K562 (cell line): Measurements from ENCODE around the gene TLE7.

ENCODE experiments used
- CBX2 ChIP-seq: fragments of 200-600 bp; sonication (generic); IDR thresholded peaks from one replicate; pipeline ENCODE4 v1.6.1; 2012; ENCODE audit warnings: mild to moderate bottlenecking, low read length, inconsistent platforms; ENCODE audit not compliant: insufficient read depth, poor library complexity, severe bottlenecking
- CEBPG ChIP-seq, 3 experiments: fragments of 200-800 bp in 1 of 3; sonication (Bioruptor generic) in 1 of 3; sonication (generic) in 1 of 3; formaldehyde crosslinking in 1 of 3; IDR thresholded peaks in 2 of 3; conservative IDR thresholded peaks in 1 of 3; 2 replicates each; pipeline versions ENCODE4 v1.6.1 to v1.8.0; 2016 to 2022; ENCODE audit warnings: missing compliant biosample characterization in 2 of 3, missing genetic modification characterization in 2 of 3, mild to moderate bottlenecking in 1 of 3, missing genetic modification reagents in 1 of 3
- E2F5 ChIP-seq: sonication (generic); formaldehyde crosslinking; IDR thresholded peaks from 2 replicates; pipeline ENCODE4 v1.8.0; 2022; ENCODE audit warnings: mild to moderate bottlenecking, missing genetic modification reagents
- ELK3 ChIP-seq: fragments of 450-650 bp; formaldehyde crosslinking; IDR thresholded peaks from 2 replicates; pipeline ENCODE4 v1.4.0; 2020; ENCODE audit warnings: mild to moderate bottlenecking
- HMG20B ChIP-seq: fragments of 250-450 bp; sonication (Bioruptor Pico); IDR thresholded peaks from 2 replicates; pipeline ENCODE4 v1.5.0; 2021; ENCODE audit warnings: mild to moderate bottlenecking
- KHSRP ChIP-seq: fragments of 450-650 bp; IDR thresholded peaks from 2 replicates; pipeline ENCODE4 v1.6.1; 2017
- NFXL1 ChIP-seq: fragments of 450-650 bp; formaldehyde crosslinking; IDR thresholded peaks from 2 replicates; pipeline ENCODE4 v1.4.0; 2021; ENCODE audit warnings: mild to moderate bottlenecking
- RAD21 ChIP-seq, 2 experiments: fragments of 250-450 bp in 1 of 2; fragments of 450-650 bp in 1 of 2; sonication (Bioruptor Pico) in 1 of 2; formaldehyde crosslinking in 1 of 2; IDR thresholded peaks in 1 of 2; conservative IDR thresholded peaks in 1 of 2; 2 replicates each; pipeline versions ENCODE4 v1.4.0 to v1.8.0; 2020 to 2022; ENCODE audit warnings: mild to moderate bottlenecking in 2 of 2, moderate library complexity in 1 of 2
- SMAD1 ChIP-seq: fragments of 150-350 bp; IDR thresholded peaks from 2 replicates; pipeline ENCODE4 v1.6.1; 2014; ENCODE audit warnings: low read length, low read depth; ENCODE audit not compliant: partially characterized antibody
- SP2 ChIP-seq: IDR thresholded peaks from 2 replicates; pipeline ENCODE4 v1.6.1; 2011; ENCODE audit warnings: mild to moderate bottlenecking, low read depth, low read length, moderate library complexity; ENCODE audit not compliant: poor library complexity, severe bottlenecking; ENCODE audit errors: extremely low read depth
- ZFP36 ChIP-seq: fragments of 150-350 bp; IDR thresholded peaks from 2 replicates; pipeline ENCODE4 v1.6.1; 2018; ENCODE audit warnings: low read length, low read depth; ENCODE audit not compliant: partially characterized antibody
- ZNF324 ChIP-seq: fragments of 250-450 bp; sonication (Bioruptor Pico); IDR thresholded peaks from 2 replicates; pipeline ENCODE4 v1.4.0; 2020; ENCODE audit warnings: mild to moderate bottlenecking
- TF ChIP-seq, protein P1 (sequence below), 3 experiments: IDR thresholded peaks in 2 of 3; conservative IDR thresholded peaks in 1 of 3; 2 replicates each; pipeline ENCODE4 v1.5.1; 2011 to 2012; ENCODE audit warnings: low read length in 3 of 3, mild to moderate bottlenecking in 3 of 3, control low read depth in 2 of 3, improper control_type of control experiment in 1 of 3, inconsistent platforms in 1 of 3, low read depth in 1 of 3, mixed read lengths in 1 of 3, moderate library complexity in 1 of 3; ENCODE audit not compliant: insufficient read depth in 2 of 3

GRCh38 chr16:71491054-71491453, 49.2 kb upstream of the TLE7 start:
- TF ChIP-seq RAD21 (CRISPR knock-in tag; conservative IDR thresholded peaks at IDR 0.05 in 1 of 2, IDR thresholded peaks at IDR 0.05 in 1 of 2) (no peak), ELK3 (CRISPR knock-in tag) (no peak), E2F5 (CRISPR knock-in tag) (no peak), ZNF324 (no peak), HMG20B (CRISPR knock-in tag) (no peak), SMAD1 (no peak), ZFP36 (no peak), NFXL1 (CRISPR knock-in tag) (no peak), CEBPG (CRISPR knock-in tag; IDR thresholded peaks at IDR 0.05) (no peak), CEBPG (tag; conservative IDR thresholded peaks at IDR 0.05 in 1 of 2, IDR thresholded peaks at IDR 0.05 in 1 of 2) (no peak), SP2 (no peak), CBX2 (no peak), KHSRP (no peak)
- TF ChIP-seq, protein P1, sequence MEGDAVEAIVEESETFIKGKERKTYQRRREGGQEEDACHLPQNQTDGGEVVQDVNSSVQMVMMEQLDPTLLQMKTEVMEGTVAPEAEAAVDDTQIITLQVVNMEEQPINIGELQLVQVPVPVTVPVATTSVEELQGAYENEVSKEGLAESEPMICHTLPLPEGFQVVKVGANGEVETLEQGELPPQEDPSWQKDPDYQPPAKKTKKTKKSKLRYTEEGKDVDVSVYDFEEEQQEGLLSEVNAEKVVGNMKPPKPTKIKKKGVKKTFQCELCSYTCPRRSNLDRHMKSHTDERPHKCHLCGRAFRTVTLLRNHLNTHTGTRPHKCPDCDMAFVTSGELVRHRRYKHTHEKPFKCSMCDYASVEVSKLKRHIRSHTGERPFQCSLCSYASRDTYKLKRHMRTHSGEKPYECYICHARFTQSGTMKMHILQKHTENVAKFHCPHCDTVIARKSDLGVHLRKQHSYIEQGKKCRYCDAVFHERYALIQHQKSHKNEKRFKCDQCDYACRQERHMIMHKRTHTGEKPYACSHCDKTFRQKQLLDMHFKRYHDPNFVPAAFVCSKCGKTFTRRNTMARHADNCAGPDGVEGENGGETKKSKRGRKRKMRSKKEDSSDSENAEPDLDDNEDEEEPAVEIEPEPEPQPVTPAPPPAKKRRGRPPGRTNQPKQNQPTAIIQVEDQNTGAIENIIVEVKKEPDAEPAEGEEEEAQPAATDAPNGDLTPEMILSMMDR (IDR thresholded peaks at IDR 0.05 in 2 of 3, conservative IDR thresholded peaks at IDR 0.05 in 1 of 3; ENCODE audit: insufficient read depth in 2 of 3, low read depth in 1 of 3, low read length in 3 of 3), result no peak
